Measurements from ENCODE around the gene ZNF512. TPM values are rescaled to one million over a fixed set of nuclear protein-coding genes. Genes with fewer than 3 reads are reported as not detected.
A peak's percentile ranks its signal among the peaks of the same experiment; 100 is the strongest.
"Not testable (repeated sequence)": the region's sequence is repeated elsewhere in the genome, so short reads cannot be mapped to it uniquely, and the experiment has no call there.

ZNF512 gene
- total RNA-seq, 1 donor from 2014 or later, result 49.3 TPM

DNA sequence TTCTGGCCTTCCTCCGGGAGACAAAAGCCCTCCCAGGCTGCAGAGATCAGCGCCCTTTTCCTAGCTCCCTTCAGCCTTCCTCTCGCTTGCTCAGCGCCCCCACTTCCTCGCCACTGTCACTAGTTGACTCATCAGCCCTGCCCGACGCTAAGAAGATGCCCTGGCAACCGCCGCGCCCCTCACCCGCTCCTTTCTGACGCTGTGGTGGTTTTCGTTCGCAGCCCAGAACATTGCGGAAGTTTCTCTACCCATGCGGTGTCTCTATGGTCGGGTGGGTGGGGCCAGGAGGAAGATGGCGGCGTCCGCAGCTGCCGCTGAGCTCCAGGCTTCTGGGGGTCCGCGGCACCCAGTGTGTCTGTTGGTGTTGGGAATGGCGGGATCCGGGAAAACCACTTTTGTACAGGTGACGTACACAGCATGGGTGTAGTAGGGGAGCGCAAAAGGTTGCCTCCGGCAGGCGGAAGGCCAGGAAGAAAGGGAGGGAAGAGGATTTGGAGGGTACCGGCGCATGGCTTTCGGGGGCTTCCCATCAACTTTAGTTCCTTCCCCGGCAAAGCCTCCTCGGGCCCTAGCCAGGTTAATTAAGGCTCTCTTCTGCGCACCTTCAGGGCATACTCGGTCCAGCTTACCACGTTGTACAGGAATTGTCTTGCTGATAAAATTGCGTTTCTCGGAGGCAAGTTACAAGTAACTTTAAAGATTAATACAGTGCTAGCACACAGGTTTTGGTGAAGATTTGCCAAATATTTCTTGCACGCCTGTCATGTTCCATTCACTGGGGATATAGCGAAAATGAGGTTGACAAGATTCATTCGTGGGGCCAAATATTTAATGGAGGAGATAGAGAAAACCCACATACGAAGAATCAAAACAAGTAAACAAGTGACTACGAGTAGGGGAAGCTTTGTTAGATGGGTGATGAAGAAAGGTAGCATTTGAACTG lies 46.2 kb downstream of the ZNF512 start, which contains the start of the genes CCDC121 and GPN1:
Gene CCDC121 (minus strand): TSS at position 246 of the 943 bp plus-strand sequence. CDS start 1,213 bp downstream, outside the sequence.
Gene GPN1 (plus strand): TSS at position 284 of the 943 bp plus-strand sequence. CDS start 9 bp downstream, at position 293.
- FAIRE-seq (no peak), DNase-seq (ENCODE audit: low spot score in 2 of 2) (peak; percentile 53 to 82)

GRCh38 chr2:27630257-27630656 lies 47.4 kb downstream of the ZNF512 start:
- not testable (repeated sequence) for FAIRE-seq; DNase-seq (ENCODE audit: low spot score in 2 of 2)

DNA sequence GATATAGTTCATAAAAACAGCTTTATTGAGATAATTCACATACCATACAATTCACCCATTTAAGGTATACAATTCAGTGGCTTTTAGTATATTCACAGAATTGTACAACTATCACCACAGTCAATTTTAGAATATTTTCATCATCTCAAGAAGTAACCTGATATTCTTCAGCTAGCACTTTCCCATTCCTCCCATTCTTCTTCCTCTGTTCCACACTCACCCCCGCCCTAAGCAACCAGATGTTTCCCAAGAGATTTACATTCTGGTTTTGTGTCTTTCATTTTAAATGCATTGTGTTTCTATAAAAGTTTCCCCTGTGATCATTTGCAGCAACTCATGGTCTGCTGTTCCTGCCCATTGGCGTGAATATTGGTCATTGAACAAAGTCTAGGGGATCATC lies 51.4 kb downstream of the ZNF512 start:
- FAIRE-seq, result no peak
- DNase-seq (ENCODE audit: low spot score in 2 of 2), result no peak

DNA sequence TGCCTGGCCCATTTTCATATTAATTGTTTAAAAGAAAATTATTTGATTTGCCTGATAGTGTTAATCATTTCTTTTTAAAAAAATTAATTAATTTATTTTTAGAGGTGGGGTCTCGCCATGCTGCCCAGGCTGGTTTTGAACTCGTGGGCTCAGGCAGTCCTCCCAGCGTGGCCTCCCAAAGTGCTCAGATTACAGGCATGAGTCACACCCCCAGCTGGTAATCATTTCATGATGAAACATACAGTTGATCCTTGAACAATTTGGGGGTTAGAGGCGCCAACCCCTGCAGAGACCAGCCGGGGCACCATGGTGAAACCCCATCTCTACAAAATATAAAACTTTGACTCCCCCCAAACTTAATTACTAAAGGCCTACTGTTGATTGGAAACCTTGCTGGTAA lies 53.9 kb downstream of the ZNF512 start:
- DNase-seq (ENCODE audit: low spot score in 2 of 2) (no peak), FAIRE-seq (no peak)

- DNase-seq (ENCODE audit: low spot score in 2 of 2) (no peak), FAIRE-seq (no peak)
These were observed 55.3 kb downstream of the ZNF512 start for GRCh38 chr2:27638037-27638637.

- DNase-seq (ENCODE audit: low spot score in 2 of 2), result no peak
- FAIRE-seq, result no peak
These were observed 55.9 kb downstream of the ZNF512 start for GRCh38 chr2:27638709-27639108.

DNA sequence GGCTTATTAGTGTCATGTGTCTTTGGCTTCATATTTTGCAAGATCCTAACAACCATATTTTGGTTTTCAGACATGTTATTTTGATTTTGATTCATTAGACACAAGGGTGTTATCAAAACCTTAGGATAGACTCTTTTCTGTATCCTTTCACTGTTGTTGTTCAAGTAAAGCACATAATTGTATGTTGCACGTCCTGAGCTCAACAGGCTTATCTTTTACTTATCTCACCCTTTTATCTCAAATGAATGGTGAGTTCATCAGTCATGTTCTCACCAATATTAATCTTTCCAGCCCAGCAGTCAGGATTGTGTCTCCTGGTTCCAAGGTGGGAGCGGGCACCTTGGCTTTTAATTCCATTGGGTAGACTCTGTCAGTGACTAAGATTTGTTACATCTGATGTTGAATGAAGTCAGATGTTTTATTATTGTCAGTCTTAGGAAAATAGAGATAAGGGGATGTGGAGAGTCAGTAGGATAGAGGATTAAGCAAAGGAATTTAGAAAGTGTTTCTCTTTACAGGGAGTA lies 57.9 kb downstream of the ZNF512 start:
- DNase-seq (ENCODE audit: low spot score in 2 of 2) (no peak), FAIRE-seq (no peak)

- FAIRE-seq (no peak), DNase-seq (ENCODE audit: low spot score in 2 of 2) (no peak)
These were observed 62.4 kb downstream of the ZNF512 start for GRCh38 chr2:27645197-27645596.

DNA sequence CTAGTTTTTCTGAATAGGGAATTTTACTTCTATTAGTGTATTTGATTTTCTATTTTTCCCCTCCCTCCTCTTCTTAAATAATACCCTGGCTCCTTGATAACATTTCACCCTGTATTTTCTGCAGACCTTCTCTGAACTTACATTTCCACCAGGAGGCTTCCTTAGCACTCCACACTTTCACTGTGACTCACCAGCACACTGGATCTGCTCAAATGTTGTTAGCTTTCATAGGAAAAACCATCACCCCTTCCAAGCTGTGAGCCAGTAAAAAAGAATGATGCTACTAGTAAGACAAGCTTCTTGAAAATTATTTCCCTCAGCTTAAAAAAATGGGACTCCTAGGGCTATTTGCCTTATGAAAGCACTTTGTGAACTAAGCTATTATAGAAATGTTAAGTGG lies 64.4 kb downstream of the ZNF512 start:
- no peak for FAIRE-seq
- no peak for DNase-seq (ENCODE audit: low spot score in 2 of 2)

- DNase-seq (ENCODE audit: low spot score in 2 of 2) (no peak), FAIRE-seq (no peak)
These were observed 64.9 kb downstream of the ZNF512 start for GRCh38 chr2:27647737-27648136.

DNA sequence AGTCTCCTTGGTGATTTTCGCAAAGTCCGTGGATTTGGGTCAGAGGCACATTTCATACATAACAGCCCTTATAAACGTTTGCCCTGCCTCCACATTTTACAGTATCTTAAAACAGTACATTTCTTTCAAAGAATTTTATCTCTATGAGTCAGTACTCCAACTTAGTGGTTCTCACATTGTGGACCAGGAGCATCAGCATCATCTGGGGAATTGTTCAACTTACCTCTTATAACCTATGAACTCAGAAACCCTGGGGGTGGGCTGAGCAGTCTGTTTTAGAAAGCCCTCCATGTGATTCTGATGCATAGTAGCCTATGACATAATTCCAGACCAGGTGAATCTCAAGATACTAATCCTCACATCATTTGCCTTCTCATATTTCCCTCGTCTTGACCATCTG lies 68.2 kb downstream of the ZNF512 start:
- no peak for FAIRE-seq
- no peak for DNase-seq (ENCODE audit: low spot score in 2 of 2)

DNA sequence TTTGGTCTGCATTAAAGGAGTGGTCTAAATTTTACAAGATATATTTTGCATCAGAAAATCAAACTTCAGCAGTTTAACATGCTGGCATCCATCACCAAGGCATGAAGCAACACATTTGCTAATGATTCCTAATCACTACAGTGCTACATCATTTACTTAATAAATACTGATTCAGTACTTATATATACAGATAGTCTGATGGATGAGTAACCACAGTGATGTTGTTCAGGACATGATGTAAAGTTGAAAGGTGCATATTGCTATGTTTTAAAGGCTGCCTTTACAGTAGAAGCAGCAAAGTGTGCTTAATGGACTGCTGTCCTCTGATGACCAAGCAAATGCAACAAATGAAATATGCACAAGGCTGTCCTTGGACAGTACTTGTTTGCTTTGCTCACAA lies 69.5 kb downstream of the ZNF512 start:
- FAIRE-seq, result no peak
- no peak for DNase-seq (ENCODE audit: low spot score in 2 of 2)

- DNase-seq (ENCODE audit: low spot score in 2 of 2) (no peak), FAIRE-seq (no peak)
These were observed 69.9 kb downstream of the ZNF512 start for GRCh38 chr2:27652790-27653189.

- DNase-seq (ENCODE audit: low spot score in 2 of 2) (no peak), FAIRE-seq (no peak)
These were observed 70.6 kb downstream of the ZNF512 start for GRCh38 chr2:27653397-27653796.

- DNase-seq (ENCODE audit: low spot score in 2 of 2) (no peak), FAIRE-seq (no peak)
These were observed 72.5 kb downstream of the ZNF512 start for GRCh38 chr2:27655155-27655951.

- DNase-seq (ENCODE audit: low spot score in 2 of 2) (no peak), FAIRE-seq (no peak)
These were observed 78.5 kb downstream of the ZNF512 start for GRCh38 chr2:27661371-27661770.

DNA sequence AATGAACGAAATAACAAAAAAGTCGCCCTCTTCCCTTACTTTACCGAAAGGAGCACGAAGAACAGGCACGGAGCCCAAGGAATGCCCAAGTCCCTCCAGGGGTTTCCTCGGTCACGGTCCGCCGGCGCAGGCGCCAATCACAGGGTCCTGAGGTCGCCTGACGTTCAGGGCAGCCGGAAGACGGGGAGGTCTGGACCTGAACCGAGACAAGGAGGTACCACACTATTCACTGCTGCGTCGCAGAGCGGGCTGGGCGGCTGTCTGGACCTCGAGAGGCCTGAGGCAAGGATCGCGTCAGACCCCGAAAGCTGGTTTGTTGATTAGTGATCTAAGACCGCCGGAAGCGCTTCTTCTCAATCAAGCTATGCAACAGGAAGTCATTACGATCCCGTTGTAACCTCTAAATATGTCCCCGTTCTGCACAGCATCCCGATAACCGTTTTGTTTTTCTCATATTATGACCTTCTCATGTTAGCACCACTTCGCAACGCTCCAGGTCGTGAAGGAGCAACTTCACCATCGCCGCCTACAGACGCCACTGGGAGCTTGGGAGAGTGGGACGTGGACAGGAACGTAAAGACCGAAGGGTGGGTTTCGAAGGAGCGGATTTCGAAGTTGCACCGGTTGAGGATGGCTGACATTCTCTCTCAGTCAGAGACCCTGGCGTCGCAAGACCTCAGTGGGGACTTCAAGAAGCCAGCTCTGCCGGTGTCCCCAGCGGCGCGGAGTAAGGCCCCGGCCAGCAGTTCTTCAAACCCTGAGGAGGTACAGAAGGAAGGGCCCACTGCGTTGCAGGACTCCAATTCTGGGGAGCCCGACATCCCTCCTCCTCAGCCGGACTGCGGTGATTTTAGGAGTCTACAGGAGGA lies 80.7 kb downstream of the ZNF512 start, which contains the start of the genes SLC4A1AP and SUPT7L:
Gene SLC4A1AP (plus strand): TSS at position 605 of the 869 bp plus-strand sequence. CDS start 26 bp downstream, at position 631.
Gene SUPT7L (minus strand): TSS at position 330 of the 869 bp plus-strand sequence. CDS start 1,422 bp downstream, outside the sequence.
- FAIRE-seq, result no peak
- peak; percentile 52 to 63 for DNase-seq (ENCODE audit: low spot score in 2 of 2)

DNA sequence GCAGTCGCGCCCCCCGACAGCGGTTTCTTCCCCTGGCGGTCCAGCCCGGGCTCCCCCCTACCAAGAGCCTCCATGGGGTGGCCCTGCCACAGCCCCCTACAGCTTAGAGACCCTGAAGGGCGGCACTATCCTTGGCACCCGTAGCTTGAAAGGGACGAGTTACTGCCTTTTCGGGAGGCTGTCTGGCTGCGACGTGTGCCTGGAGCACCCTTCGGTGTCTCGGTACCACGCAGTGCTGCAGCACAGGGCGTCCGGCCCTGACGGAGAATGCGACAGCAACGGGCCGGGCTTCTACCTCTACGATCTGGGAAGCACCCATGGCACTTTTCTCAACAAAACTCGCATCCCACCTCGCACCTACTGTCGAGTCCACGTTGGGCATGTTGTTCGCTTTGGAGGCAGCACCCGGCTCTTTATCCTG lies 81.3 kb downstream of the ZNF512 start:
- FAIRE-seq, result no peak

More for the DNA sequence above, 81.3 kb downstream of the ZNF512 start:
- DNase-seq (ENCODE audit: low spot score in 2 of 2), result no peak

Measured in frontal cortex (tissue), 4 donors.